Measurements from ENCODE around the gene SLC37A1.

SLC37A1 gene

GRCh38 chr21:42568376-42568775 is 54.7 kb downstream of the SLC37A1 start:
- Histone ChIP-seq H3K27me3 (replicated peaks; ENCODE audit: control insufficient read depth, insufficient read depth, low read length) (no peaks in the 10 kb centered on the region), H3K4me3 (replicated peaks; ENCODE audit: low read depth, low read length) (no peak overlapping the region), H3K36me3 (ENCODE audit: control insufficient read depth, insufficient read depth, low read length) (peaks cover 9% of the 10 kb centered on the region)
- TF ChIP-seq CTCF (IDR thresholded peaks at IDR 0.05; ENCODE audit: insufficient read depth, low read length, poor library complexity, severe bottlenecking), result no peak
- DNase-seq (ENCODE audit: extremely low read depth, insufficient read length), result no peak

GRCh38 chr21:42568866-42569731 is 55.4 kb downstream of the SLC37A1 start:
- no peaks in the 10 kb centered on the region for H3K27me3 ChIP-seq (replicated peaks; ENCODE audit: control insufficient read depth, insufficient read depth, low read length)
- no peak for DNase-seq (ENCODE audit: extremely low read depth, insufficient read length)
- H3K36me3 ChIP-seq (ENCODE audit: control insufficient read depth, insufficient read depth, low read length), result peaks cover 9% of the 10 kb centered on the region
- no peak overlapping the region for H3K4me3 ChIP-seq (replicated peaks; ENCODE audit: low read depth, low read length)
- no peak for TF ChIP-seq CTCF (IDR thresholded peaks at IDR 0.05; ENCODE audit: insufficient read depth, low read length, poor library complexity, severe bottlenecking)

GRCh38 chr21:42569732-42570301 is 56.2 kb downstream of the SLC37A1 start:
- Histone ChIP-seq H3K4me3 (replicated peaks; ENCODE audit: low read depth, low read length) (no peak overlapping the region), H3K36me3 (ENCODE audit: control insufficient read depth, insufficient read depth, low read length) (peaks cover 7% of the 10 kb centered on the region), H3K27me3 (replicated peaks; ENCODE audit: control insufficient read depth, insufficient read depth, low read length) (no peaks in the 10 kb centered on the region)
- no peak for TF ChIP-seq CTCF (IDR thresholded peaks at IDR 0.05; ENCODE audit: insufficient read depth, low read length, poor library complexity, severe bottlenecking)
- no peak for DNase-seq (ENCODE audit: extremely low read depth, insufficient read length)

GRCh38 chr21:42570362-42570761 is 56.7 kb downstream of the SLC37A1 start:
- H3K27me3 ChIP-seq (replicated peaks; ENCODE audit: control insufficient read depth, insufficient read depth, low read length), result no peaks in the 10 kb centered on the region
- DNase-seq (ENCODE audit: extremely low read depth, insufficient read length), result no peak
- H3K4me3 ChIP-seq (replicated peaks; ENCODE audit: low read depth, low read length), result no peak overlapping the region
- peaks cover 9% of the 10 kb centered on the region for H3K36me3 ChIP-seq (ENCODE audit: control insufficient read depth, insufficient read depth, low read length)
- TF ChIP-seq CTCF (IDR thresholded peaks at IDR 0.05; ENCODE audit: insufficient read depth, low read length, poor library complexity, severe bottlenecking), result no peak

- no peak for DNase-seq (ENCODE audit: extremely low read depth, insufficient read length)
- no peak overlapping the region for H3K4me3 ChIP-seq (replicated peaks; ENCODE audit: low read depth, low read length)
- peaks cover 9% of the 10 kb centered on the region for H3K36me3 ChIP-seq (ENCODE audit: control insufficient read depth, insufficient read depth, low read length)
- TF ChIP-seq CTCF (IDR thresholded peaks at IDR 0.05; ENCODE audit: insufficient read depth, low read length, poor library complexity, severe bottlenecking), result no peak
- H3K27me3 ChIP-seq (replicated peaks; ENCODE audit: control insufficient read depth, insufficient read depth, low read length), result no peaks in the 10 kb centered on the region
Measured at GRCh38 chr21:42570841-42571387, 57.3 kb downstream of the SLC37A1 start.

Data from GM06990 (cell line).